Measurements from ENCODE around the gene HCRTR1.

HCRTR1 gene

DNA sequence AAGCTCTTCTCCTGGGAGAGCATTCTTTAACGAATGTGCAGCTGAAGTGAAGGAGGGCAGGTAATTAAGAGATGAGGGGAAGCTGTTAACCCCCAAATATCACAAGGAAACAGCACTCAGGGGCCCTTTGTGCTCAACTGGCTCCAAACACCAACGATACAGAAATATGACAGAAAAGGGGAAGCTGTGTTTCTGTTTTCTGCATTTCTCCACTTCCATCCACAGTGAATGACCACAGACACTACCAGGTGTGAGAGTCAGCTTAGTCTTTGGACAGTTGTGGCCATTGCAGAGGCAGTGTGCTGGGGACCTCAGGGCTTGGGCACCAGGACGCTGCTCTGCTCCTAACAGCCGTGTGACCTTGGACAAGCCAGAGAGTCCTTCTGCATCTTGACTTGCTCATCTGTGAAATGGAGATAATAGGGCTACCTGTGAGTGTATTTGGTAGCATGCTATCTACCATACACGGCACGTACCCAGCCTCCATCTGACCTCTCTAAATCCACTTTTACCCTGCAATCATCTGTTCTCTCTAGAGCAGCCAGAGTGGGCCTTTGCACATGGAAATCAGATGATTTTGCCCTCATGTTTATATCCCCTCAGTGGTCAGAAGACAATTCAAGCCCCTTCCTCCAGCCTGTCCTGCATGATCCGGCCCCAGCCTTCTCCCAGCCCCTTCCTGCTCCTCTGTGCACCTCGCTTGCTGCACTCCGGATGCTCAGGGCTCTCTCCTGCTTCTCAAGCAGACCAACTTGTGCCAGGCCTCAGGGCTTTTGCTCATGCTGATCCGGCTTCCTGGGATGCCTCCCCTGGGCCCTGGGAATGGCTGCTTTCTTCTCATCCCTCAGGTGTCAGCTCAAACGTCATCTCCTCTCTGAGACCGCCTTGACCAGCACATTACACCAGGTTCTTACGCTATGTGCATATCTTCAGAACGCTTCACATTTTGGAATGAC is 45.9 kb upstream of the HCRTR1 start:
- in situ Hi-C loops (cut with HindIII; ENCODE audit: low sequenced_read_pairs) = no loop called here
- DNase-seq (ENCODE audit: low read depth) = no peak
- H3K4me3 ChIP-seq (ENCODE audit: low read depth, low read length) = no peak overlapping the region
- TF ChIP-seq, protein P1, sequence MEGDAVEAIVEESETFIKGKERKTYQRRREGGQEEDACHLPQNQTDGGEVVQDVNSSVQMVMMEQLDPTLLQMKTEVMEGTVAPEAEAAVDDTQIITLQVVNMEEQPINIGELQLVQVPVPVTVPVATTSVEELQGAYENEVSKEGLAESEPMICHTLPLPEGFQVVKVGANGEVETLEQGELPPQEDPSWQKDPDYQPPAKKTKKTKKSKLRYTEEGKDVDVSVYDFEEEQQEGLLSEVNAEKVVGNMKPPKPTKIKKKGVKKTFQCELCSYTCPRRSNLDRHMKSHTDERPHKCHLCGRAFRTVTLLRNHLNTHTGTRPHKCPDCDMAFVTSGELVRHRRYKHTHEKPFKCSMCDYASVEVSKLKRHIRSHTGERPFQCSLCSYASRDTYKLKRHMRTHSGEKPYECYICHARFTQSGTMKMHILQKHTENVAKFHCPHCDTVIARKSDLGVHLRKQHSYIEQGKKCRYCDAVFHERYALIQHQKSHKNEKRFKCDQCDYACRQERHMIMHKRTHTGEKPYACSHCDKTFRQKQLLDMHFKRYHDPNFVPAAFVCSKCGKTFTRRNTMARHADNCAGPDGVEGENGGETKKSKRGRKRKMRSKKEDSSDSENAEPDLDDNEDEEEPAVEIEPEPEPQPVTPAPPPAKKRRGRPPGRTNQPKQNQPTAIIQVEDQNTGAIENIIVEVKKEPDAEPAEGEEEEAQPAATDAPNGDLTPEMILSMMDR (IDR thresholded peaks at IDR 0.05; ENCODE audit: low read depth, low read length, missing control alignments) = no peak

DNA sequence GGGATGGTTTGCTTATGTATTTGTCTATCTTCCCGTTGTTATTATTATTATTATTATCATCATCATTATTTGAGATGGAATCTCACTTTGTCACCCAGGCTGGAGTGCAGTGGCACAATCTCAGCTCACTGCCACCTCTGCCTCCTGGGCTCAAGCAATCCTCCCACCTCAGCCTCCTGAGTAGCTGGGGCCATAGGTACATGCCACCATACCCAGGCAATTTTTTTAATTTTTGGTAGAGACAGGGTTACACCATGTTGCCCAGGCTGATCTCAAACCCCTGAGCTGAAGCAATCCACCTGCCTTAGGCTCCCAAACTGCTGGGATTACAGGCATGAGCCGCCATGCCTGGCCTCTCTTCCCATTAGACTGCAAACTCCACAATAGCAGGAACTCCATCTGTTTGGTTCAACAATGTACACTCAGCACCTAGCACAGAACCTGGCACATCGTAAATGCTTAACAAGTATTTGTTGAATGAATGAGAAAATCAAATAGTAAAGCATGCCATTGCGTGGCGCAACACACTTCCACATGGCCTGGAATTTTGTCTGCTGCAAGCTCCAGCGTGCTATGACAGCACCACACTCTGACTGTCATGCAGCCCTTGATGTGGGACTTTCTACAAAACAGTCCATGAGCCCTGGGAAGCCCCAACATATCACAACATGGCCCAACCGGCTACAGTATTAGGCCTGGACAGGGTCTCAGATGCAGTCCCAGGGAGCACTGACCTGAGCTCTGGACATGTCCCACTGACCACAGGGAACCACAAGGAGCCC is 45.0 kb upstream of the HCRTR1 start:
- no peak overlapping the region for H3K4me3 ChIP-seq (ENCODE audit: low read depth, low read length)
- DNase-seq (ENCODE audit: low read depth) = no peak
- in situ Hi-C loops (cut with HindIII; ENCODE audit: low sequenced_read_pairs) = no loop called here
- TF ChIP-seq, protein P1 (IDR thresholded peaks at IDR 0.05; ENCODE audit: low read depth, low read length, missing control alignments) = no peak

DNA sequence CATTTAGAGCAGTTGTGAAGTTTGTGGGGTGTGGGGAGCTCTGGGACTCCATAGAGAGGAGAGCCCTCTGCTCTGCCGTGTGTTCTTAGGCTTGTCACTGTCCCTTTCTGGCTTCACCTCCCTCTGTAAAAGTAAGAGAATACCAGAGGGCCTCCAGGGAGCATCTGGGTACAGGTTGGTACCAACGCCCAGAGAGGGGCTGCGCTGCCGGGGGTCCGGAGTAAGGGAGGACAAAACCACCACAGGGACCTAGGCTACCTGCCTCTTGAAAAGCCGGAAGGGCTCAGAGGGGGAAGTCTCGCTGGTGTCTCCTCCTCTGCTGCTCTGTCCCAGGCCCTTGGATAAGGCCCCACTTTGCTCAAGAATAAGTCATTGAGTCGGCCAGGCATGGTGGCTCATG is 44.2 kb upstream of the HCRTR1 start:
- in situ Hi-C loops (cut with HindIII; ENCODE audit: low sequenced_read_pairs) = no loop called here
- H3K4me3 ChIP-seq (ENCODE audit: low read depth, low read length) = no peak overlapping the region
- DNase-seq (ENCODE audit: low read depth) = no peak
- TF ChIP-seq, protein P1 (IDR thresholded peaks at IDR 0.05; ENCODE audit: low read depth, low read length, missing control alignments) = no peak

DNA sequence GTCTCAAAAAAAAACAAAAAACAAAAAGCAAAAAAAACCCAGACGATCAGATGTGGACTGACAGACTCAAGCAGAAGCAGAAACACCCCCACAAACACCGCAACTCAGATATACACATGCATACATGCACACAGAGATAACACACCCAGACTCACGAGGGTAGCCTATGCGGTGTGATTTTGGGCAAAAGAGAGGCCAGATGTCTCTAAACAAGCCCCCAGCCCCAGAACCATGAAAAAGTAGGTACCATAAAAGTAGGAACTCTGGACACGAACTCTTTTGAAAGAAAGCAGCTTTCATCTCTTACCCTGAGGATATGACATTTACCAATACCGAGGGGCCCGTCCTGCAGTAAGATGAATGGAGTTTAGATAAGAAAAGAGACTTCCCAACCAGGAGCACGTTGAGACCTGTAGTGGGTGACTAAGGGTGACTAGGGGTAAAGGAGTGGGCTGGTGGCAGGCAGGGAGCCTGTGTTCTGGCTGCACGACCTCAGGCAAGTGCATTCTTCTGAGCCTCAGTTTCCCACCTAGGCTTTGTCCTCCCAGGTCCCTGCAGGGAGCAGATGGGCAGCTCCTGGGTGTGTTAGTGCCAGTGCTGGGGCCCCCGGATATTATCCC is 42.6 kb upstream of the HCRTR1 start:
- TF ChIP-seq, protein P1 (IDR thresholded peaks at IDR 0.05; ENCODE audit: low read depth, low read length, missing control alignments) = no peak
- H3K4me3 ChIP-seq (ENCODE audit: low read depth, low read length) = no peak overlapping the region
- in situ Hi-C loops (cut with HindIII; ENCODE audit: low sequenced_read_pairs) = no loop called here
- no peak for DNase-seq (ENCODE audit: low read depth)

DNA sequence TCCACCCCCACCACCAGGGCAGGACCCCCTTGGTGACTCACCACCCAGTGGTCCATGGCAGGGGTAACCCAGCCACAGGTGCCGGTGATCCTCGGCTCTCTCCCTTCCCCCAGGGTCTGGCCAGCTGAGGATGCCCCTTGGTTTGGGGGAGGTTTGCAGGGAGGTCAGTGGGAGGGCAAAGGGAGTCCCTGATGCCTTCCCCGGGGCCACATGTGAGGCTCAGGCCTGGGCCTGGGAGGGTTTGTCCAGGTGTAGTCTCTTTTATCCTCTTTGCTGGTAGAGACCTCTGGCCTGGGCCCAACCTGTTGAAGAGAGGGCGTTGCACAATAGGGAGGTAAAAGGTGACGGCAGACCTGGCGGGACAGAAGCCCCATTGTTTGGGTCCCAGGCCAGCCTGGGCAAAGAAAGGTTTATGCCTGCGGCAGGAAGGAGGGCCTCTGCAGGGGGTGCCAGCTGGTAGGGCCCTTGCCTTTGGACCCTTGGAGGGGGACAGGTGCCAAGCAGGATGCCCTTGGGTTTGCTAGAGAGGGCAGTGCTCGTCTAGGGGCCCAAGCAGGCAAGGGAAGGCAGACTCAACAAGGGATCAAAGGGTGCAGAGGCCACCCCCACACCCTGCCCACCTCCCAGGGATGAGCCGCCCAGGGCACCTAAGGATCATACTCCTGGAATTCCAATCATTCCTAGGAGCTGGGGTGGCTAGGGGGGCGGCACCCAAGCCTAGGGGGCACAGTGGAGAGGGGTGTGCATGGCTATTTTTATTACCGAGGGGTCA is 41.9 kb upstream of the HCRTR1 start:
- no peak for DNase-seq (ENCODE audit: low read depth)
- in situ Hi-C loops (cut with HindIII; ENCODE audit: low sequenced_read_pairs) = no loop called here
- H3K4me3 ChIP-seq (ENCODE audit: low read depth, low read length) = no peak overlapping the region
- TF ChIP-seq, protein P1 (IDR thresholded peaks at IDR 0.05; ENCODE audit: low read depth, low read length, missing control alignments) = no peak

Measured in astrocyte of the cerebellum (primary cell).